Eye (tissue), 1 donor: ENCODE data around the gene FKBP1C.
"Not testable (repeated sequence)": the region's sequence is repeated elsewhere in the genome, so short reads cannot be mapped to it uniquely, and the experiment has no call there.

ENCODE experiments used
- DNase-seq: peaks from one replicate; pipeline ENCODE4 v3.0.0-alpha.2; 2015

Gene FKBP1C

GRCh38 chr6:63211343-63211742, at the start of gene FKBP1C:
Gene FKBP1C (plus strand): TSS chr6:63211469.
- not testable (repeated sequence) for DNase-seq

- not testable (repeated sequence) for DNase-seq
These were observed 47.0 kb upstream of the FKBP1C start for GRCh38 chr6:63164047-63164803.

- no peak for DNase-seq
These were observed 37.1 kb upstream of the FKBP1C start for GRCh38 chr6:63174173-63174572.

GRCh38 chr6:63176181-63176580, 35.1 kb upstream of the FKBP1C start:
- DNase-seq = no peak

- no peak for DNase-seq
These were observed 30.9 kb upstream of the FKBP1C start for GRCh38 chr6:63180367-63180766.

GRCh38 chr6:63186970-63187369, 24.3 kb upstream of the FKBP1C start:
- no peak for DNase-seq

- DNase-seq = no peak
These were observed 22.4 kb upstream of the FKBP1C start for GRCh38 chr6:63188828-63189227.

- DNase-seq = no peak
These were observed 17.9 kb upstream of the FKBP1C start for GRCh38 chr6:63193324-63193723.

- DNase-seq = no peak
These were observed 13.5 kb upstream of the FKBP1C start for GRCh38 chr6:63197741-63198140.

GRCh38 chr6:63213325-63213724, 2.1 kb downstream of the FKBP1C start:
- no peak for DNase-seq

- no peak for DNase-seq
These were observed 3.5 kb downstream of the FKBP1C start for GRCh38 chr6:63214816-63215215.

- DNase-seq = no peak
These were observed 12.9 kb downstream of the FKBP1C start for GRCh38 chr6:63224179-63224578.

GRCh38 chr6:63225987-63226386, 14.7 kb downstream of the FKBP1C start:
- DNase-seq = not testable (repeated sequence)

- DNase-seq = not testable (repeated sequence)
These were observed 16.9 kb downstream of the FKBP1C start for GRCh38 chr6:63227928-63228894.

GRCh38 chr6:63230027-63230426, 18.8 kb downstream of the FKBP1C start:
- DNase-seq = not testable (repeated sequence)

- not testable (repeated sequence) for DNase-seq
These were observed 19.2 kb downstream of the FKBP1C start for GRCh38 chr6:63230511-63230910.

GRCh38 chr6:63236398-63236817, 25.1 kb downstream of the FKBP1C start:
- DNase-seq = no peak

- DNase-seq = no peak
These were observed 34.2 kb downstream of the FKBP1C start for GRCh38 chr6:63245420-63245819.

GRCh38 chr6:63245909-63246308, 34.6 kb downstream of the FKBP1C start:
- DNase-seq = no peak

GRCh38 chr6:63246581-63246980, 35.3 kb downstream of the FKBP1C start:
- no peak for DNase-seq

GRCh38 chr6:63249875-63250482, 38.7 kb downstream of the FKBP1C start:
- DNase-seq = no peak

- DNase-seq = no peak
These were observed 47.9 kb downstream of the FKBP1C start for GRCh38 chr6:63259153-63259552.

- DNase-seq = no peak
These were observed 50.6 kb downstream of the FKBP1C start for GRCh38 chr6:63261820-63262219.
